ENCODE measurements around the gene HP.

The HP gene

DNA sequence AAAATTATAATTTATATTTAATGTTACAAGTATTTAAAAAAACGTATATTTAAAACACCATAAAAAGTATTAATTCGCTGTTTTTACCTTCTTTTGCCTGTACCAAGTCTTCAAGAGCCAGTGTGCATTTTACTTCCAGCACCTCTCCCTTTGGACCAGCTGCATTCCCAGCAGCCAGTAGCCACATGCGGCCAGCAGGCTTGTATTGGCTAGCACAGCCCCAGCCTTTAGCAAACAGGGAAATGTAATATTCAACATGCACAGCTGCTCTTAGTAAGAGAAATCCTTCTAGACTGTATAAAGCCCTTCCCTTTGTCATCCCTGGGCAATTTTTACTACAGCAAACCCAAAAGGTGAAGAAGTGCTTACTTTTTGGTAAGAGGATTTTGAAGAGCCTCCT lies 39.2 kb upstream of the HP start:
- TF ChIP-seq, protein P1, sequence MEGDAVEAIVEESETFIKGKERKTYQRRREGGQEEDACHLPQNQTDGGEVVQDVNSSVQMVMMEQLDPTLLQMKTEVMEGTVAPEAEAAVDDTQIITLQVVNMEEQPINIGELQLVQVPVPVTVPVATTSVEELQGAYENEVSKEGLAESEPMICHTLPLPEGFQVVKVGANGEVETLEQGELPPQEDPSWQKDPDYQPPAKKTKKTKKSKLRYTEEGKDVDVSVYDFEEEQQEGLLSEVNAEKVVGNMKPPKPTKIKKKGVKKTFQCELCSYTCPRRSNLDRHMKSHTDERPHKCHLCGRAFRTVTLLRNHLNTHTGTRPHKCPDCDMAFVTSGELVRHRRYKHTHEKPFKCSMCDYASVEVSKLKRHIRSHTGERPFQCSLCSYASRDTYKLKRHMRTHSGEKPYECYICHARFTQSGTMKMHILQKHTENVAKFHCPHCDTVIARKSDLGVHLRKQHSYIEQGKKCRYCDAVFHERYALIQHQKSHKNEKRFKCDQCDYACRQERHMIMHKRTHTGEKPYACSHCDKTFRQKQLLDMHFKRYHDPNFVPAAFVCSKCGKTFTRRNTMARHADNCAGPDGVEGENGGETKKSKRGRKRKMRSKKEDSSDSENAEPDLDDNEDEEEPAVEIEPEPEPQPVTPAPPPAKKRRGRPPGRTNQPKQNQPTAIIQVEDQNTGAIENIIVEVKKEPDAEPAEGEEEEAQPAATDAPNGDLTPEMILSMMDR (IDR thresholded peaks at IDR 0.05), result no peak

DNA sequence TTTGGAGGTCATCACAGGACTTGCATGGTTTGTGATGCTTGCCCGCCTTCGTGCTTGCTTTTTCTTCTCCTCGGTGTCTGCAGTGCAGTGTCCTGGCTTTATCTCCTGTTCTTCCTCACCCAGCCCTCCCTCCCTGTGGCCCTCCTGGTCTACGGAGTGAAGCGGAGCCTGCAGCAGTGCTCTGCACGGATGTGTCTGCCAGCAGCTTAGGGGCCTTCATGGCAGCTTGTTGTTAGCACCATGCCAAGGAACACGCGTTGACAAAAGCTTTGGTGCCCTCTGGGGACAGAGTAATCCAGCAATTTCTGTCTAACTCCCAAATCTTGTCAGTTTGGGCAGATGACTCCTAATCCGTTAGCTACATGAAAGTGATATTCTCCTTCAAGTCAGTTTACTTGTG lies 35.8 kb upstream of the HP start:
- TF ChIP-seq, protein P1 (IDR thresholded peaks at IDR 0.05), result no peak

DNA sequence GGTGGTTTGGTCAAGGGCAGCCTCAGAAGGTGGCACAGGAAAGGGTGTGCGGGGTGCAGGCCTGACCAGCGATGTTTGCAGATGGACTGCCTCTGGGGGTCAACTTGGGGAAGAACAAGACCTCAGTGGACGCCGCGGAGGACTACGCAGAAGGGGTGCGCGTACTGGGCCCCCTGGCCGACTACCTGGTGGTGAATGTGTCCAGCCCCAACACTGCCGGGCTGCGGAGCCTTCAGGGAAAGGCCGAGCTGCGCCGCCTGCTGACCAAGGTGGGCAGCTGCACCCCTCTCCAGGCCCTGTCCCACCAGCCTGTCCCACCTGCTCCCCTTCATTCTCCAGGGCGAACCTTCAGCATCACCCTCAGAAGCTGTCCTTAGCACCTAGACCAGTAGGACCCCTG lies 33.3 kb upstream of the HP start:
- TF ChIP-seq, protein P1 (IDR thresholded peaks at IDR 0.05), result no peak

DNA sequence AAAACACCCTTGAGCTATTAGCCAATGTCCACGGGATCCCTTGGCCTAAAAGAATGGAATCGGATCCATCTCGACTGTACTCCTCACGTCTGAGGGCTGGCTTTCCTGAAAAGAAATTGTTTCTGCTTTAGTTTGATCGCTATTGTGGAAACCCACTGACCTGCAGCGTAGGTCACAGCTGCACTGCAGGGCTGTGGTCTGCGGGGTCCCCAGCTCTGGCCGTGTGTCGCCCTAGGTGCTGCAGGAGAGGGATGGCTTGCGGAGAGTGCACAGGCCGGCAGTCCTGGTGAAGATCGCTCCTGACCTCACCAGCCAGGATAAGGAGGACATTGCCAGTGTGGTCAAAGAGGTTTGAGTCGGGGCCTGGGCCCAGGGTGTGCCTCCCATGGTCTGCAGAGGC lies 32.2 kb upstream of the HP start:
- TF ChIP-seq, protein P1 (IDR thresholded peaks at IDR 0.05), result no peak

DNA sequence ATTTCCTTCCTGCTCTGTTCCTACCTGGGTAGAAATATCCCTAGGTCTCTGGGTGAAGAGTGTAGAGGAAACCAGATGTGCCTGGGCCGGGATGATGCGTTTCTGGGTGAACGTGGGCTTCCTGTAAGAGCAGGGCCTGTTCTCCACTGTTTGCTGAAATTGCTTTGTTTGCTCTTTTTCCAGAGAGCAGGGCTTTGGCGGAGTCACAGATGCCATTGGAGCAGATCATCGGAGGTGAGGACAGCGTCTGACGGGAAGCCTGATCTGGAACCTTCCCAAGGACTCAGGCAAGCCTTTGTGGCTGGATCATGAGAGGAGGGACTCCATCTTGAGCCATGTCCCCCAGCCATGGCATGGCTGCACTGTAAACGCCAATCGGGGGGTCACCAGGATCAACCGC lies 30.3 kb upstream of the HP start:
- TF ChIP-seq, protein P1 (IDR thresholded peaks at IDR 0.05), result no peak

DNA sequence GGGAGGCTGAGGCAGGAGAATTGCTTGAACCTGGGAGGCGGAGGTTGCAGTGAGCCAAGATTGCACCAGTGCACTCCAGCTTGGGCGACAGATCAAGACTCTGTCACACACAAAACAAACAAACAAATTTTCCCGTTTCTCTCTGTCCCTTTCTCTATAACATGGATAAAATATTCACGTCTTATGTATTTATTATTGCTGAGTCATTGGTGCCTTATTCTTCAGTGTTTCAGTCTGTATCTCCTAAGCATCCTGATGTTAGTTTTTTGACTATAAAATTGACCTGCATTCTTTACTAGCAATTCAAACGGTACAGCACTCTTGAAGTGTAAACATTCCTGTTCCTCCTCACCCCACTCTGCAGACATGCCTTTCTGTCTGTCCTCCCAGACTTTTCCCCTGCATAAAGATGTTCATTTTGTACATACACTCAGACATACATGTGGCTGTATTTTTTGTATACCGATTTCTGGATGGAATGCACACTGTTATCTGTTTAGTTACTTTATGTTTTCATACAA lies 29.4 kb upstream of the HP start:
- TF ChIP-seq, protein P1 (IDR thresholded peaks at IDR 0.05), result no peak

DNA sequence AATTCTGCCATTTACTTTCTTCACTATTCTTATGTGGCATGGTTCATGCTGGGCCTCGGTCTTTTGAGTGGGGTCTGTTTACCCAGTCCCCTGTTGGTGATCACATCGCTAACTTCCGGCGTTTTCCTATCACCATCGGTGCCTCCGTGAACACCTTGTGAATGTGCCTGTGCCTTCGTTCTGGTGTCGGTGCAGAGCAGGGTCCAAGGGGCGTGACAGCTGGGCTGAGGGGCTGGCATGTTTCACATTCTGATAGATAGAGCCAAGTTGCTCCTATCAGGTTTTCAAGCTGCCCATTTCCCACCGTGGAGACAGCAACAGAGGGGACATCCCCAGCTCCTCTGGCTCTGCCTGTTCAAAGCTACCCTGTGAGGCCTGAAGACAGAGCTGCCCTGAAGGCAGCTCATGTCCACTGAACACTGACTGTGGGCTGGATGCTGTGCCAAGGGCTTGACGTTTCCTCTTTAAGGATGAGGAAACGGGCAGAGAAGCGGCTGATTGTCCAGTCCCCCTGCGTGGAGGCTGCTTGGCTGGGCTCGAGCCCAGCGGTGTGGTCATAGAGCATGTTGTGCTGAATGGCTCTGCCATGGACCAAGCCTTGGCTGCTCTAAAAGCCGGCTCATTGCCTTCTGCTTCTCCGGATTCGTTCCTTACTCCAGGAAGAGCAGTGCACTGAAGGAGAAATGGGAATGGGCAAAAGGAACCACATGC lies 28.7 kb upstream of the HP start:
- TF ChIP-seq, protein P1 (IDR thresholded peaks at IDR 0.05), result no peak

Data from LNCAP (cell line).